Sigmoid colon (tissue), 7 donors: ENCODE data around the gene ING4. TPM values are rescaled to one million over a fixed set of nuclear protein-coding genes. Genes with fewer than 3 reads are reported as not detected.
A peak's percentile ranks its signal among the peaks of the same experiment; 100 is the strongest.

Experiments used
- DNase-seq: peaks from one replicate; pipeline ENCODE4 v3.0.0-alpha.2; 2019
- H3K27ac ChIP-seq, 4 donors: fragments of 200-600 bp; sonication (generic); one replicate each; pipeline ENCODE4 v1.5.1; 2016 to 2019; ENCODE audit warnings: mild to moderate bottlenecking in 1 of 4
- H3K27me3 ChIP-seq, 3 donors: fragments of 200-600 bp; sonication (generic); one replicate each; pipeline ENCODE4 v1.5.1; 2019; ENCODE audit warnings: mild to moderate bottlenecking in 1 of 3
- H3K36me3 ChIP-seq, 4 donors: fragments of 200-600 bp; sonication (generic); one replicate each; pipeline ENCODE4 v1.5.1; 2016 to 2019
- H3K4me1 ChIP-seq, 4 donors: fragments of 200-600 bp; sonication (generic); one replicate each; pipeline ENCODE4 v1.5.1; 2017 to 2019
- H3K4me3 ChIP-seq, 4 donors: fragments of 200-600 bp; sonication (generic); one replicate each; pipeline ENCODE4 v1.5.1; 2017 to 2019; ENCODE audit warnings: mild to moderate bottlenecking in 2 of 4, moderate library complexity in 1 of 4
- H3K9me3 ChIP-seq, 4 donors: fragments of 200-600 bp in 3 of 4; sonication (generic) in 3 of 4; one replicate each; pipeline versions ENCODE4 v1.5.1 to v1.6.1; 2013 to 2019
- CTCF ChIP-seq, 4 experiments: fragments of 450-650 bp in 3 of 4; fragments of 200-600 bp in 1 of 4; IDR thresholded peaks; one replicate each; pipeline ENCODE4 v1.5.1; 2016 to 2019; ENCODE audit warnings: antibody characterized with exemption in 4 of 4, mild to moderate bottlenecking in 3 of 4, moderate library complexity in 2 of 4
- EP300 ChIP-seq, 4 donors: sonication (generic); formaldehyde crosslinking; IDR thresholded peaks; one replicate each; pipeline ENCODE4 v1.6.1; 2017; ENCODE audit warnings: antibody characterized with exemption in 4 of 4
- POLR2A ChIP-seq, 2 donors: fragments of 450-650 bp; IDR thresholded peaks; one replicate each; pipeline ENCODE4 v1.6.1; 2016; ENCODE audit warnings: antibody characterized with exemption in 2 of 2, mild to moderate bottlenecking in 2 of 2, moderate library complexity in 2 of 2
- POLR2AphosphoS5 ChIP-seq, 4 donors: sonication (generic); formaldehyde crosslinking; IDR thresholded peaks; one replicate each; pipeline ENCODE4 v1.6.1; 2017; ENCODE audit warnings: antibody characterized with exemption in 4 of 4
- WGBS, 2 donors: extraction: QIAGEN DNeasy Blood & Tissue Kit; methylation state at CpG; one replicate each; pipeline ENCODE4 v1.1.7; 2013; 5-methylcytosine and 5-hydroxymethylcytosine counted together
- intact Hi-C: fragments of 100-400 bp; cut with DNase I; formaldehyde crosslinking; loops from one replicate; pipeline ENCODE4 v1.15.1; 2023
- polyA plus RNA-seq, 3 donors: library from polyadenylated mRNA; stranded (reverse); fragments of 200-250 nt; gene quantifications; one replicate each; pipeline ENCODE4 v1.2.3, GENCODE V29; 2013
- total RNA-seq, 4 donors: library from RNA; depleted of rRNA; stranded (reverse); fragments of >200 nt; gene quantifications; one replicate each; pipeline ENCODE4 v1.1.0, GENCODE V29; 2016
- donor health status: healthy with polysubstance abuse.
- donor health status: Bipolar disorder and iron deficiency.
- donor health status: healthy.

Gene ING4
- total and polyA plus RNA-seq, 7 donors: 37.8 to 85.9 (median 59.5) TPM

GRCh38 chr12:6653987-6654386 is 8.9 kb downstream of the ING4 start:
- H3K9me3 ChIP-seq: no peaks in the 10 kb centered on the region
- H3K27me3 ChIP-seq: no peaks in the 10 kb centered on the region
- H3K36me3 ChIP-seq: peaks cover 13 to 89% (median 41%) of the 10 kb centered on the region in 4 donors
- no peak overlapping the region for H3K27ac ChIP-seq
- TF ChIP-seq CTCF (IDR thresholded peaks at IDR 0.05) (no peak), EP300 (IDR thresholded peaks at IDR 0.05) (no peak), POLR2A (IDR thresholded peaks at IDR 0.05) (no peak), POLR2AphosphoS5 (IDR thresholded peaks at IDR 0.05) (no peak)
- H3K4me1 ChIP-seq: no peaks in the 10 kb centered on the region
- 95% methylated on average over 5 of the region's 5 CpGs for WGBS, 2 donors
- no peak overlapping the region for H3K4me3 ChIP-seq
- intact Hi-C loops: no loop called here
- no peak for DNase-seq

- Histone ChIP-seq H3K4me3 (no peak overlapping the region), H3K36me3 (peaks cover 13 to 88% (median 41%) of the 10 kb centered on the region in 4 donors), H3K27ac (no peak overlapping the region), H3K27me3 (no peaks in the 10 kb centered on the region), H3K4me1 (no peaks in the 10 kb centered on the region), H3K9me3 (no peaks in the 10 kb centered on the region)
- DNase-seq: no peak
- intact Hi-C loops: no loop called here
- TF ChIP-seq CTCF (IDR thresholded peaks at IDR 0.05) (no peak), EP300 (IDR thresholded peaks at IDR 0.05) (no peak), POLR2A (IDR thresholded peaks at IDR 0.05) (no peak), POLR2AphosphoS5 (IDR thresholded peaks at IDR 0.05) (no peak)
- WGBS, 2 donors: 96 to 98% methylated on average over 1 of the region's 1 CpG
Measured at GRCh38 chr12:6653342-6653741, 9.6 kb downstream of the ING4 start.

GRCh38 chr12:6652391-6652790 is 10.5 kb downstream of the ING4 start:
- DNase-seq: no peak
- Histone ChIP-seq H3K27me3 (no peaks in the 10 kb centered on the region), H3K27ac (no peak overlapping the region), H3K9me3 (no peaks in the 10 kb centered on the region), H3K4me3 (no peak overlapping the region), H3K36me3 (peaks cover 13 to 82% (median 40%) of the 10 kb centered on the region in 4 donors), H3K4me1 (peaks cover 0 to 5% (median 0%) of the 10 kb centered on the region in 4 donors)
- intact Hi-C loops: no loop called here
- TF ChIP-seq POLR2AphosphoS5 (IDR thresholded peaks at IDR 0.05): no peak
- TF ChIP-seq POLR2A (IDR thresholded peaks at IDR 0.05): no peak
- WGBS, 2 donors: 93 to 95% methylated on average over 12 of the region's 12 CpGs

- peaks cover 13 to 66% (median 32%) of the 10 kb centered on the region in 4 donors for H3K36me3 ChIP-seq
- no peaks in the 10 kb centered on the region for H3K27me3 ChIP-seq
- intact Hi-C loops: no loop called here
- TF ChIP-seq POLR2AphosphoS5 (IDR thresholded peaks at IDR 0.05) (no peak), EP300 (IDR thresholded peaks at IDR 0.05) (no peak), POLR2A (IDR thresholded peaks at IDR 0.05) (no peak), CTCF (IDR thresholded peaks at IDR 0.05) (no peak)
- H3K9me3 ChIP-seq: no peaks in the 10 kb centered on the region
- no peak overlapping the region for H3K27ac ChIP-seq
- H3K4me1 ChIP-seq: peaks cover 0 to 14% (median 3%) of the 10 kb centered on the region in 4 donors
- DNase-seq: no peak
- WGBS, 2 donors: 91 to 92% methylated on average over 8 of the region's 8 CpGs
- no peak overlapping the region for H3K4me3 ChIP-seq
Measured at GRCh38 chr12:6650832-6651231, 12.1 kb downstream of the ING4 start.

- Histone ChIP-seq H3K36me3 (peaks cover 7 to 32% (median 18%) of the 10 kb centered on the region in 4 donors), H3K27me3 (no peaks in the 10 kb centered on the region), H3K4me1 (peaks cover 0 to 14% (median 3%) of the 10 kb centered on the region in 4 donors), H3K9me3 (no peaks in the 10 kb centered on the region), H3K27ac (peak within 1 kb of the TSS; percentile 50 to 74 (median 67)), H3K4me3 (peak within 1 kb of the TSS; percentile 38 to 63 (median 54))
- WGBS, 2 donors: 3 to 6% methylated on average over 38 of the region's 38 CpGs
- peak; percentile 51 to 73 (median 67) for TF ChIP-seq POLR2AphosphoS5 (IDR thresholded peaks at IDR 0.05)
- TF ChIP-seq CTCF (IDR thresholded peaks at IDR 0.05): no peak
- no peak for TF ChIP-seq EP300 (IDR thresholded peaks at IDR 0.05)
- TF ChIP-seq POLR2A (IDR thresholded peaks at IDR 0.05): no peak
- DNase-seq: peak; percentile 91
- intact Hi-C loops: loop anchor here (2.0 kb wide), 1 partner anchor 28 kb away; no protein-coding TSS in a partner anchor
Measured at GRCh38 chr12:6647083-6647604, 15.8 kb downstream of the ING4 start, which contains the start of gene ACRBP. Gene ACRBP, minus strand, starts transcription at chr12:6647432. Its CDS starts 66 bp downstream, at chr12:6647366.
